NCI-H1694 (cell line): Measurements from ENCODE around the gene PPP1R3D.
A peak's percentile ranks its signal among the peaks of the same experiment; 100 is the strongest.
"Not testable (repeated sequence)": the region's sequence is repeated elsewhere in the genome, so short reads cannot be mapped to it uniquely, and the experiment has no call there.

Experiments used
- DNase-seq: peaks from one replicate; lab custom pipeline; 2025; lab: John Stamatoyannopoulos, UW

Gene PPP1R3D, protein sequence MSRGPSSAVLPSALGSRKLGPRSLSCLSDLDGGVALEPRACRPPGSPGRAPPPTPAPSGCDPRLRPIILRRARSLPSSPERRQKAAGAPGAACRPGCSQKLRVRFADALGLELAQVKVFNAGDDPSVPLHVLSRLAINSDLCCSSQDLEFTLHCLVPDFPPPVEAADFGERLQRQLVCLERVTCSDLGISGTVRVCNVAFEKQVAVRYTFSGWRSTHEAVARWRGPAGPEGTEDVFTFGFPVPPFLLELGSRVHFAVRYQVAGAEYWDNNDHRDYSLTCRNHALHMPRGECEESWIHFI

DNA sequence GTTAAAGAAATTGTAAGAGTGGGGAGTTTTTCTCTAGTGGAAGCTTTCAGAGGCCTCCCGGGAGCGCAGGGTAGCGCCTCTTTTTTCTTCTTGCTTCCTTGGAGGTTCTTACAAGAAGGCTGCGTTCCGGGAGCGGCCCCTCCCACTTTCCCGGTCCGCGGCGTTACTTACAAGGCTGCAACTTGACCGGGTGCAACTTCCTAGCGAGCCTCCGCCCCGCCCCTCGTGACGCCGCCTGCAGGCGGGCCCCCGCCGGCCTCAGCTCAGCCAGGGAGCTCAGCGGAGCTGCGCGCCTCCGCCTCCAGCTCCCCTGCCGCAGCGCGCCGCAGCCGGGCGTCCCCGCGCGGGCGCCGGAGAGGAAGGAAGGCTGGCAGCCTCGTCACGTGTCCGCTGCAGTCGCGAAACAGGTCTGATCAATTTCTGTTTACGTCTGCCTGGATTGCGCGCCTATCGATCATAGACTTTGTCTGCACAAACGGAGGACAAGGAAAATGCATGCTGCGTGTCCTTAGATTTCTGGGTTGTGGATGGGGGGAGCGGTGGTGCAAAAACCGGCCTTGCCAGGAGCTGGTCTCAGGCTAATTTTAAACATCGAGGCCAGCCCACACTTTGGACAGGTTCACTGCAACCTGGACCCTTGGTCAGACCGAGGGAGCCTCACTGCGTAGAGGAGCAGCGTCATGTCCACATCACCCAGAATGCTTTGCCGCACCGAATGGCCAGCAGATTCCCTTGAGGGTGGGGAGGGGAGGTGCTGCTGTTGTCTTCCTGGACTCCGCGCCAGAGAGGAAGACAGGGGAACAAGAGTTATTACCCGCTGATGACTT is at the start of gene PPP1R3D, which contains the start of gene FAM217B:
Gene PPP1R3D (minus strand): TSS at position 177 of the 827 bp plus-strand sequence. CDS start 374 bp downstream, outside the sequence.
Gene FAM217B (plus strand): TSS at position 261 of the 827 bp plus-strand sequence. CDS start 3,555 bp downstream, outside the sequence.
- peak; percentile 6 for DNase-seq

DNA sequence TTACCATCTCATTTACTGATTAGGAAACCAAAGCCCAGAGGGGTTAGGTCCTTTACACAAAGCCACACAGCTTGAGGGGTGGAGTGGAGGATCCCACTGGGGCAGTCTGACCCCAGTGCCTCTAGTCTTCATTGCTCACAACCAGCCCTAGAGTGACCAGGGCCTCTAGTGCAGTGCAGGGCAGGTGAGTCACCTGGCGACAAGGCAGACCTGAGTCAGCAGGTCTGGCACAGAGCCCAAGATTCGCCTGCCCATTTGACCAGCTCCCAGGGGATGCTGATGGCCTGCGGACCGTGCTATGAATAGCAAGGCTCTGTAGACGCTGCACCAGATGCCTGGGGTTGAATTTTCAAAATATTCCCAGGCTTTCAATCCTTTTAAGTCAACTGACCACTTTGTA is 48.0 kb upstream of the PPP1R3D start:
- no peak for DNase-seq

DNA sequence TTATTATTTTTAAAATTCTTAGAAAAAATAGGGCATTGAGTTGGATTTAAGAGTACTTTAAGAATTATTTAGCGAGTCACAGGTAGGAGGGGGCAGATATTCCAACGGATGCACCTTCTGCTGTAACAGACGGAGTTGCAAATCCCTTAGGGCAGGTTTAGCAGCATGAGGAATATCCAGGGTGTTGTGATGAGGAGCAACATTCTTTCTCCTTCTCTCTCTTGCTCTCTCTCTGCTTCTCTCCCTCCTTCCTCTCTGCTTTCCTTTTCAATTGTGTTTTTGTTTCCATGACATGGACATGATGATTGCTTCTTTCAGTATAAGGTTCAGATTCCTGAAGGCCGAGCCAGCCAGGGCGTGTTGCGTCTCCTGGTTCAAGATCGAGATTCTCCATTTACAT is 47.0 kb upstream of the PPP1R3D start:
- no peak for DNase-seq

DNA sequence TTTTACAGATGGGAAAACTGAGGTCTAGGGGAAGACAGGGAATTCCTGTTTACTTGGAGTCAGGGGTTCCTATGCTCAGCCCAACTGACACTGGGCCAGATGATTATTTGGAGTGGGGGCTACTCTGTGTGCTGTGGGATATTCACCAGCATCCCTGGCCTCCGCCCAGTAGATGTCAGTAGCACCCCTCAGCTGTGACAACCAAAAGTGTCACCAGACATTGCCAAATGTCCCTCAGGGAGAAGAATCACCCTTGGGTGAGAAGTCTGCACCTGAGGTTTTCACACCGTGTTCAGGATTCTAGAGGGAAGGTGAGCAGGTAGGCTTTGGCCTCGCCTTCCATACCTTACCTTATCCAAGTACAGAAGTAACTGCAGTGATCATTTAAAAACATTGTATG is 45.8 kb upstream of the PPP1R3D start:
- DNase-seq, result no peak

DNA sequence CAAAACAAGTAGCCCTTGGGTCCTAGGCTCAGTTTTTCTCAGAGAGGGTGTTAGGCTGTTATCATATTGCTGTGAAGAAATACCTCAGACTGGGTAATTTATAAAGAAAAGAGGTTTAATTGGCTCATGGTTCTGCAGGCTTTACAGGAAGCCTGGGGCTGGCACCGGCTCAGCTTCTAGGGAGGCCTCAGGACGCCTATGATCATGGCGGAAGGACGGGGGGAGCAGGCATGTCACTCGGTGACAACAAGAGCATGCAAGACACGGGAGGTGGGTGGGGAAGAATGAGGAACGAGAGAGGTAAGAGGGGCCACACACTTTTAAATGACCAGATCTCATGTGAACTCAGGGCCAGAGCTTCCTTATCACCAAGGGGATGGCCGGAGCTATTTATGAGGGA is 45.1 kb upstream of the PPP1R3D start:
- DNase-seq, result no peak

DNA sequence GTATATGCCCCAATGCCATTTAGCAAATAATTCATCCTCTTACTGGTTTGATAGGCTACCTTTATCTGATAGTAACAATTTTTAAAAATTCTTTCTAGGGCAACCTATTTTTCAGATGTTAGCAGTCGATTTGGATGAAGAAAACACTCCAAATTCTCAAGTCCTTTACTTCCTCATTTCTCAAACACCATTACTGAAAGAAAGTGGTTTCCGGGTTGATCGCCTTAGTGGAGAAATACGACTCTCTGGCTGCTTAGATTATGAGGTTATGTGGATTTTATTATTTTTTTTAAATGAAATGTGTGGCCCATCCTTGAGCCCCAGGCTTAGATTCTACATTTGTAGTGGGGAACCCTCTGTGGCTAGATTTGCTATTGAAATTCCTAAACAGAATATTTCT is 44.4 kb upstream of the PPP1R3D start:
- no peak for DNase-seq

DNA sequence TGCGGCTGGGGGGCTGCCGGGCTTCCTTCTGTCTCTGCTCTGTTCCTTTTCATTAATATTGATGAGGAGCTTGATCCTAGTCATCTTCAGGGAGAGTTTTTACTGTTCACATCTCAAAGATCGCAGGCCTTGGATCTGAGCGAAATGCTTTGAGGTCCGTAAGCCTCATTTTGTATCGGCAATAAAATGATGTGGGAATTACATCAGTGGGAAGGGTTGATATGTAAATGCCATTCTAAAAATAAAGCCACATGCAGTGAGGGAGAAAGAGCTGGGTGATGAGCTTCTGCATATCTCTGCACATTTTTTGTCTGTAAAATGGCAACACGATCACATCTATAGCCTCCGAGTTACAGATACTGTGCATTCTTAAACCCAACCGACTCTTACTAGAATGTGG is 43.0 kb upstream of the PPP1R3D start:
- no peak for DNase-seq

DNA sequence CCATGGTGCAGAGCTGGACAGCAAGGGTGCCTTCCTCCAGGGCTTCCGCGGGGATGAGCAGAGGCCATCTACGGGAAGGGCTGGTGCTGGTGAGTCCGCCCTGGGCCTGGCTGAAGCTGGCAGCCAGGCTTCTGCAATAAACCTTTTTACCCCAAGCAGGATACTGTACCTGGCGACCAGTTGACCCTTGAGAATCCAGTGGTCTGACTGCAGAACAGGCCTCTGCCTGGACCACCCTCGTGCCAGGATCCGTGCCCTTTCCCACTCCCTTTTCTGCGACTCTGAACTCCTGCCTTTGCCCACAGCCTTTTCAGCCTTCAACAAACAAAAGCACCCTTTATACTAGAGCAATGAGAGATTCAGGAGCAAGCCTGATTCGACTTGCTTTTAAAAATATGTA is 37.0 kb upstream of the PPP1R3D start:
- DNase-seq, result no peak

DNA sequence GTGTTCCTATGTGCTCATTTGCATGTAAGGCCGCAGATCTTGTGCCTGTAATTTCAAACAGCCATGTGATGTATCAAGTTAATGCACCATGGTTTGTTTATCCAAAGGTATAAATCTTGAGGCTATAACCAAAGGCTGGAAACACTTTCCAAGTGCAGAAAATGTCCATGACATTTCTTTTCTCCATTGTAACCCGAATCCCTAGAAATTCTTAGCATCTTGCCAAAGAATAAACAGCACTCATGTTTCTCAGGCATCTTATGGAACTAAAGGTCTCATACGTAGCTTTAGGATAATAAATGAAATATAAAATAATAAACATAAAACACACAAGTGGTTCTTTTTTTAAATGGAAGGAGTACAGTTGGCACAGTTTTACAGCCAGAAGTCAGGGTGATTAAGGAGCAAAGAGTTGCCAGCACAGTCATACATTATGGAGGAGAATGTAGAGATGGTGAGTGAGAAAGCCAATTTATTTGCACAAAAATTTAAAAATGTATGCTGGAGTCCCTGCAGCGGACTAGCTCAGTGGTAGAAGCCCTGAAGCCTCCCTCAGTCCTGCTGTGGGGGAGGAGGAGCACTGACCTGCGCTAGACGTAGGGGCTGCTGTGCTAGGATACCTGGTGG is 36.2 kb upstream of the PPP1R3D start:
- DNase-seq, result no peak

DNA sequence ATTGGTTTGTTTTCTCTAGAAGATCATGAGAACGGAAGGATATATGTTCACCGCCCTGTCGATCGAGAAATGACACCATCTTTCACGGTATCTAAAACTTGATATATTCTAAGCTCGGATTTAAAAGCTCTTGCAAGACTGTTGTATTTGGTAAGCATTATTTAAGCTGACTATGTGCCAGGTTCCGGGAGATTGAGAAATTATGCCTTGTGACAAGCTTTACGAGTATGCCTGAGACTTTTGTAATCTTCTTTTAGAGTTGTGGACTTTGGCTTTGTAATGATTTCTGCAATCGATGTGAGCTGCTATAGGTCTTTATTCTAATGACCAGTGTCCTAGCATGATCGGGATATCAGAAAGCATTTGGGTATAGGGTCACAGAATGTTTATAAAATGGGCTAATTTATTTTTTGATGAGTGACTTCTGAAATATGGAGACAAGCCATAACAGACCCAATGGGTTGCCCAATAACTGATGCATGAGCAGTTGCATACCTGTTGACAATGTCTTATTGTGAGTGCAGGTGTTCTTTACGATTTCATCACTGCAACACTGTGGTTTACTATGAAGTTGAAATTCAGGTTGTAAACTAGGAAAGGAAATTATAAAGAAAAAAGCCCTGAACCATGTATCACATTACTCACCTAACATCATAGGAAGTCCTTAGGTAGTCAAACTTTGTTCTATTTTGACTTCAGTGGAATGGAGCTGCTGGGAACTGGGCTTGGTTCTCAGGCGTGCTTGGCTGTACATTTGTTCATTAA is 32.1 kb upstream of the PPP1R3D start:
- no peak for DNase-seq

DNA sequence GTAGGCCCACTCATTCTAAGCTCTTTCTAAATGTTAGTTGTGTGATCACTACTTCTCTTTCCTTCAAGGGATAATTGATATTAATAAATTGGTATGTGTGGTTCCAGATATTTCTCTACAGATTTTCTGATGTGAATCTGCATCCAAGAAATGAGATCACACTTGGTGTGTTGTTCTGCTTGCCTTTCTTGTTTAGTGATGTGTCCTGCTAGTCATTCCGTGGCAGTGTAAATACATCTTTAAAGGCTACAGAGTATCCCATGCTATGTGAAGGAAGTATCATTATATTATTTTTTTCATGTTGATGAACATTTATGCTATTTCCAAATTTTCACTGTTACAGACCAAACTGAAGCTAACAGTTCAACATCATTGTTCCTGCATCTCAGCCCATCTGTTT is 31.3 kb upstream of the PPP1R3D start:
- no peak for DNase-seq

DNA sequence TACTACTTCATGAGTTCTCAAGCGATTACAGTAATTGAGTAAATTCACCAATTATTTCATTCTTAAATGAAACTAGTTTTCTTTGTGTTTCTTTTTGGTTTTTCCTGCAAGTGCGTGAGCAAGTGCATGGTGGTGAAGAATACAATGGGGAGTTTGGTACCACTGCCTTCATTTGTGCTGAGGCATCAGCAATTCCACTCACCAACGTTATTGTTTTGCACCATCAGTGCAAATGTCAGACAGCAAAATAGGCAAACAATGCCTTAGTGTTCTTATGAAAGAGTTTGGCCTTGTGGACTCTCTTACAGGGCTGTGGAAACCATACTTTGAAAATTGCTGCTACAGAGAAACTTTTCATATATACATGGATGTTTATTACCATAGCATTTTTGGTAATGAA is 26.3 kb upstream of the PPP1R3D start:
- no peak for DNase-seq

DNA sequence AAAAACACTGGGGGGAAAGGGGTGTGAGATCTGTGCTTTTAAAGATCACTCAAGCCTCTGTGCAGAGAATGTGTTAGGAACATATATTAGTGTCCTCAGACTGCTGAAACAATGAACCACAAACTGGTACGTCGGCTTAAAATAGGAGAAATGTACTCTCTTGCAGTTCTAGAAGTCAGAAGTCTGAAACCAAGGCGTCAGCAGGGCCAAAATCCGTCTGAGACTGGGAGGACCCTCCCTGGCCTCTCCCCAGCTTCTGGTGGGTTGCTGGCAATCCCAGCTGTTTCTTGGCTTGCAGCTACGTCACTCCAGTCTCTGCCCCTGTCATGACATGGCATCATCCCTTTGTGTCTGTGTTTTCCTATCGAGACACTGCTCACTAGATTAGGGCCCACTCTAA is 22.1 kb upstream of the PPP1R3D start:
- DNase-seq, result no peak

DNA sequence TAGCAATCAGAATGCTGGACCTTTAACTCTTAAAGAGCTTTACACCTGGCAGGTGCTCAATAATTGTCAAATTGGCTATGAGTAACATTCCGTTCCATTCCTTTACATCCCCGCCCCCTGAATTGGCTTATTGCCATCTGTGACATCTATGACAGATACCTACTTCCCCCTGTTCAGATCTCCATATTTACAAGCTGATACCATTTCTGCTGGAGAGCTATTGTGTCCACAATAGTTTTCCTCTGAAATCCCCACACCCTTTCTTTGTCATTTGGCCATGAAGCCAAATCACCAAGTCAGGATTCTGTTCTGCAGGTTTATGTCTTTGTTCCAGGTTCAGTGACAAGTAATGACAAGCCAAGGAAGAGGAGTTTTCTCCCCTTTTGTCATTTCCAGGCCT is 21.3 kb upstream of the PPP1R3D start:
- DNase-seq, result no peak

DNA sequence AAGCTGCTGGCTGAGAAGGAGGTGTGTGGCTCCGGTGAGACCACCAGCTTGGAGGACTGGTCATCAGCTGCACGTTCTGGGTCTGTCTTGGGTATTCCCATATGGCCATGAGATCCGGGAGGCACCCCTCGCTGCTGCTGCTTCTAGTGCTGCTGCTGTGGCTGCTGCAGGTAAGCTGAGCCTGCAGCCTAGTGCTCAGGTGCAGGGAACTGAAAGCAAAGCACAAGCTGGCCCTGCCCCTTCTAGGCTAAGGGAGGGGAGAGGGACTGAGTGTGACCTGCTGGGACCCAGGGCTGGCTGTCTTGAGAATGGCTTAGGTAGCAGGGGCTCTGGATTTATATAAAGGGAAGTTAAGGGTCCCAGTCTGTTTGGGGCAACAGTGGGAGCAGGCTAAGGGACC is 18.5 kb upstream of the PPP1R3D start:
- no peak for DNase-seq

DNA sequence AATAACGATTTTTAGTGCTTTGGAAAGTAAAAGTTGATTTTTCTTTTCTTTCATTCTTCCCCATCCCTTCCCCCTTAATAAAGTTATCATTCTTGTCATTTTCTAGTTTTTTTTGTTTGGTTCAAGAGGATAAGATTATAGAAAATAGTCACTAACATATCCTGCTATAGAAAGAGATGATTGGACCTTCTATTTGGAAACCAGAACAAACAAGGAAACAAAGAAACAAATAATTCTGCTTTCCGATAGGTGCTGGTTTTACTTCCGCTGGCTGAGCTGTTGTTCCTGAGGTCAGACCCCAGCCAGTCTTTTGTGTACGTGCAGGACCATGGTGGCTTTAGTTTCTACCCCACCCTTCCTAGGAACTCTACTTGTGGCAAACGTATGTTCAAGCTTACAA is 18.0 kb upstream of the PPP1R3D start, which contains the start of gene CDH26:
Gene CDH26 (plus strand): TSS at position 301 of the 400 bp plus-strand sequence. CDS start 304 bp downstream, outside the sequence.
- no peak for DNase-seq

DNA sequence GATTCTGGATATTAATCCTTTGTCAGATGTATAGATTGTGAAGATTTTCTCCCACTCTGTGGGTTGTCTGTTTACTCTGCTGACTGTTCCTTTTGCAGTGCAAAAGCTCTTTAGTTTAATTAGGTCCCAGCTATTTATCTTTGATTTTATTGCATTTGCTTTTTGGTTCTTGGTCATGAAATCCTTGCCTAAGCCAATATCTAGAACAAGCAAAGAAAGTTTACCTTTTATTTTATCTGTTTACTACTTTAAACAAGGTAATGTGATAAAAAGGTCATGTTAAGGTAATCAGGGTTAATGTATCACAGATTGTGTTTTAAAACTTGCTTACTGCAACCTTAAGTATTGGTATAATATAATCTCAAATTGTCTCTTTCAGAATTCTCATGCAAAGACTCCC is 17.5 kb upstream of the PPP1R3D start:
- DNase-seq, result not testable (repeated sequence)

DNA sequence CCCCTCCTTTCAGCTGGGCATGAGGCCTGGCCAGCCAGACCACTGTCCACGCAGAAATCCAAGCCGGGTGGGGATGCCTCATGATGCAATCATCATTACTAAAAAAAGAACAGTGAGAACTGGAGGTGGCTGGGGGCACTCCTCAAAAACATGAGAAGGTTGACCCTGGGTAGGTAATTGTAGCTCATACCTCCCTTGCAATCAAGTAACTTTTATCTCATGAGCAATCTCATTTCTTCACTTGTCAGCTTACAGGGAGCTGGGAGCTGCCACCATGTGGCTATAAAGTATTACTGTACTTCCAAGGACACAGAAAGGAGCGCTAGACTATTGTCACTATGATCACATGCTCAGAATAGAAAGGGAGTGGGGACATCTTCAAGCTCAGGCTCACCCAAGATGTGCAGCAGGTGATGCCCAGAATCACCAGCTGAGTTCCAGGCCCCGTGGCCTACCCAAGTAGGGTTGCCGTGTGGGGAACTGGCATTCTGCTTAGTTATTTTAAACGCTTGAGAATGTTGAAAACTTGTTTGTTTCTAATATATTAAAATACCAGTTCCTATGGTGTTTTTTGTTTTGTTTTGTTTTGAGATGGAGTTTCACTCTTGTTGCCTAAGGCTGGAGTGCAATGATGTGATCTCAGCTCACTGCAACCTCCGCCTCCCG is 15.2 kb upstream of the PPP1R3D start:
- DNase-seq, result no peak

DNA sequence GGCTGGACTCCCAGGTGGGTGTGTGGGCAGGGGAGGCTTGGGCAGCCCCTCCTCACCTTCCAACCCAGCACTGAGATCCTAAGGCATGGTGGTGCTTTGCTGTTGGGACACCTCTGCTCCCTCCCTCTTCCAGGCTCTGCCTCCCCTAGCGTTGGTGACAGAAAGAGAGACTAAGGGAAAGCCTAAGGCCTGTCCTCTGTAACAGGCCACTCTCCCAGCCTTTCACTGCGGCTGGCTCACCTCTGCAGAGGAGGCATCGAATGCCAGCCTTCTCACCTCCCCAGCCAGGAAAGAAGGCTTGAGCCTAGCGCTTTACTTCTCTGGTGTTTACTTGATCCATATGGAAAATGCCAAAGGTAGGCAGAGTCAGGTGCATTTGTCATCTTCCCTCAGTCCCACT is 14.6 kb upstream of the PPP1R3D start:
- DNase-seq, result no peak

DNA sequence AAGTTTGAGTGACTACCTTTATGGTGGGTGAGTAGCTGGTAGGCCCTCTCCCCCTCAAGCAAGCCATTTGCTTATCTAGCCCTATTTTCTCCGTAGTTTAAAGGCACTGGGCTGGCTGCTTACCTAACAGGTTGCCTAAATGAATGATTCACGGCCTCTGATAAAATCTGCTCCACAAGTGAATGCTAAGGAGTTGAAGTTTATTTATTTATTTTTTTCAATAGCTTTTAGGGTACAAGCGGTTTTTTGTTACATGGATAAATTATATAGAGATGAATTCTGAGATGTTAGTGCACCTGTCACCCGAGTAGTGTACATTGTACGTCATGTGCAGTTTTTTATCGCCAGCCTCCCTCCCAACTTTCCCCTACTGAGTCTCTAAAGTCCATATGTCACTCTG is 9.8 kb upstream of the PPP1R3D start:
- no peak for DNase-seq
